Fibroblast of pulmonary artery (primary cell): ENCODE measurements around the gene BICDL2.

Experiments used
- DNase-seq: peaks from one replicate; pipeline ENCODE4 v3.0.0-alpha.2; 2010; ENCODE audit warnings: low read depth
- H3K4me3 ChIP-seq: replicated peaks from 2 replicates; pipeline ENCODE4 v1.5.1; 2011; ENCODE audit warnings: low read depth, mild to moderate bottlenecking, control low read depth, low read length, moderate library complexity
- TF ChIP-seq, protein P1 (sequence below): IDR thresholded peaks from 2 replicates; pipeline ENCODE4 v1.5.1; 2011; ENCODE audit warnings: mild to moderate bottlenecking, control low read depth, low read length, inconsistent platforms; ENCODE audit errors: missing control alignments

BICDL2 gene

DNA sequence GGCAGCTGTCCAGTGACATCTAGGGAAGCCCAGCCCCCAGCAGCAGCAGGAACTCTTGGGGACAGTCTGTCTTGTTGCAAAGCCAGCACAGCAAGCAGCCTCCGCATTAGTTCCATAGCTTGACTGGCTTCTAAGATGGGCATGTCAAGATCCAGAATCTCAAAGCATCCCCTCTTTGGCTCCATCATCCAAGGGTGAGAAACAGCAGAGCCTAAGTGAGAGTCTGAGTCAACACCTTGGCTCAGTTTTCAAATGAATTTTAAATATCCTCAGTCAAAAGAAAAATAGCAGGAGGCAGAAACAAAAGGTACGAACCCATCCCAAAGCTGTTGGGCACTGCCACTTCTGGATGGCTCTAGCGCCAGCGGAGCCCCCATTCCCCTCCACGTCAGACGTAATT lies 21.8 kb downstream of the BICDL2 start:
- TF ChIP-seq, protein P1, sequence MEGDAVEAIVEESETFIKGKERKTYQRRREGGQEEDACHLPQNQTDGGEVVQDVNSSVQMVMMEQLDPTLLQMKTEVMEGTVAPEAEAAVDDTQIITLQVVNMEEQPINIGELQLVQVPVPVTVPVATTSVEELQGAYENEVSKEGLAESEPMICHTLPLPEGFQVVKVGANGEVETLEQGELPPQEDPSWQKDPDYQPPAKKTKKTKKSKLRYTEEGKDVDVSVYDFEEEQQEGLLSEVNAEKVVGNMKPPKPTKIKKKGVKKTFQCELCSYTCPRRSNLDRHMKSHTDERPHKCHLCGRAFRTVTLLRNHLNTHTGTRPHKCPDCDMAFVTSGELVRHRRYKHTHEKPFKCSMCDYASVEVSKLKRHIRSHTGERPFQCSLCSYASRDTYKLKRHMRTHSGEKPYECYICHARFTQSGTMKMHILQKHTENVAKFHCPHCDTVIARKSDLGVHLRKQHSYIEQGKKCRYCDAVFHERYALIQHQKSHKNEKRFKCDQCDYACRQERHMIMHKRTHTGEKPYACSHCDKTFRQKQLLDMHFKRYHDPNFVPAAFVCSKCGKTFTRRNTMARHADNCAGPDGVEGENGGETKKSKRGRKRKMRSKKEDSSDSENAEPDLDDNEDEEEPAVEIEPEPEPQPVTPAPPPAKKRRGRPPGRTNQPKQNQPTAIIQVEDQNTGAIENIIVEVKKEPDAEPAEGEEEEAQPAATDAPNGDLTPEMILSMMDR = no peak
- no peak overlapping the region for H3K4me3 ChIP-seq
- DNase-seq = no peak

DNA sequence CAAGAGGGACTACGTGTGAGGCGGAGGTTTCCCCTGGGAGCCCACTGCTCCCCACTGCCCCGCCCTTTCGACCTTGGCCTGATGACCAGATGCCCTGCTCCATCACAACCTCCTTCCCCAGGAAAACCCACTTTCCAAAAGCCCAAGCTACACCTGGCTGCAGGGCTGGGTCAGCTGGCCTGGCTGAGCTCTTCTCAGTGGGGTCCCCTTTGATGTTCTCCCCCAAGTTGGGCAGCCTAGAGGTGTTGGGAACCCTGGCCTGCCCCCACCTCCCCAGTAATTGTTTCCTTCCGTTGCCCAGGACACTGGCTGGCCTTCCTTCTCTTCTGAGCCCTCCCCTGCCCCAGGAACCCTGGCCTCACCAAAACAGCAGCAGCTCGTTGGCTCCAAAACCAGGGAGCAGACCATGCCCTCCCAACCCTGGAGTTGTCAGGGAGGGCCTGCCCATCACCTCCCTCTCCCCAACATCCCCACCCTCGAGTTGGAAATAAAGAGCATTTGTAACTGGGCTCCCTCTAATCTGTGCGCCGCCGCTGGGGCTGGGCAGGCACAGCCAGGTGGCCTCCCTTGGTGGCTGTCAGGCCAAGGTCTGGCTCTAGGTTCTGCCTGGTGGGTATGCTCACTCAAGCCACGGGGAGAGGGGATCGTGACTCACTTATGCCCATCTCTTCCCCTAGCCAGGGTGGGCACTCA lies 22.6 kb downstream of the BICDL2 start:
- no peak overlapping the region for H3K4me3 ChIP-seq
- TF ChIP-seq, protein P1 = no peak
- DNase-seq = no peak

DNA sequence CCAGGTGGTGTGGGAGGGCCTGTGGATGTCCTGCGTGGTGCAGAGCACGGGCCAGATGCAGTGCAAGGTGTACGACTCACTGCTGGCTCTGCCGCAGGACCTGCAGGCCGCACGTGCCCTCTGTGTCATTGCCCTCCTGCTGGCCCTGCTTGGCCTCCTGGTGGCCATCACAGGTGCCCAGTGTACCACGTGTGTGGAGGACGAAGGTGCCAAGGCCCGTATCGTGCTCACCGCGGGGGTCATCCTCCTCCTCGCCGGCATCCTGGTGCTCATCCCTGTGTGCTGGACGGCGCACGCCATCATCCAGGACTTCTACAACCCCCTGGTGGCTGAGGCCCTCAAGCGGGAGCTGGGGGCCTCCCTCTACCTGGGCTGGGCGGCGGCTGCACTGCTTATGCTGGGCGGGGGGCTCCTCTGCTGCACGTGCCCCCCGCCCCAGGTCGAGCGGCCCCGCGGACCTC lies 23.2 kb downstream of the BICDL2 start:
- no peak overlapping the region for H3K4me3 ChIP-seq
- DNase-seq = no peak
- TF ChIP-seq, protein P1 = no peak

DNA sequence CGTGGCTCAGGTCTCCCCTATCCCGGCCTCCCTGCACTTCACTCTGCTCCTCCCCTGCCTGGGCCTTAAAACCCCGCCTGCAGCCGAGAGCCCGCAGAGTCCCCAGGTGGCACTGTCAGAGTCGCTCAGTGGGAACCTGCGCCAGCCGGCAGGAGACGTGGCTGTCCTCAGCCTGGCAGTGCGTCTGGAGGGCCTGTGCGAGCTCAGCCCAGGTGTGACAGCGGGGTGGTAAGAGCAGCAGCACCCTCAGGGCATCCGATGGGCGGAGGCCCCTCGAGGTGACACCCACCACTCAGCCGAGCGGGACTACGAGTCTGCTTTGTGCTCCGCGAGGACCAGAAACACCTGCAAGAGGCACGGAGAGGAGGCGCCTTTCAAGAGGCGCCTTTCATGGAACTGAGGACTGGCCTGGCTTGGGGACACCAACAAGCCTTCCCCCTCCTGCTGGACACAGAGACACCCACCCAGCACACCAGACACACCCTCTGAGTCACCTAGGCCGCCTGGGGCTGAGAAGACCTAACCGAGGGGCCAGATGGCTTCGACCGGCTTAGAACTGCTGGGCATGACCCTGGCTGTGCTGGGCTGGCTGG lies 23.8 kb downstream of the BICDL2 start, which contains the start of gene CLDN9:
TSS of gene CLDN9 (plus strand) at position 96 of the 593 bp plus-strand sequence. CDS start at position 536, 440 bp downstream.
- no peak within 1 kb of the TSS for H3K4me3 ChIP-seq
- DNase-seq = no peak
- TF ChIP-seq, protein P1 = no peak

DNA sequence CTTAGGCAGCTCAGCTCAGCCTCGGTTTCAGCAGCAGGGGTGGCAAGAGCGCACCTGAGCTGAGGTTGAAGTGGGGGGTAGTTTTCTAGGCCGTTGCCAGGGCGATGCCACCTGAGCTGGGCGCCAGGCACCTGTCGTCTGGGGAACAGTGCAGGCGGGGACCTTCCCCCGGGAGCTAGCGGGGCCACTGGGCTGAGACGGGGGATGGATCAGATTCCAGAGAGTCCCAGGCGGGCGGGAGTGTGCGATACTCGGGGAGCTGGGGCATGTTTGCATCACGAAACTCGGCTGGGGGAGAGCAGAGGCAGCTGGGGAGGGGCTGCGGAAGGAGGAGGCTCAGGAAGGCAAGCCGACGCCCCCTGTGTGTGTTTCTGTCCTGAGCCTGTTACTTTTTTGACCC lies 24.5 kb downstream of the BICDL2 start:
- no peak overlapping the region for H3K4me3 ChIP-seq

DNA sequence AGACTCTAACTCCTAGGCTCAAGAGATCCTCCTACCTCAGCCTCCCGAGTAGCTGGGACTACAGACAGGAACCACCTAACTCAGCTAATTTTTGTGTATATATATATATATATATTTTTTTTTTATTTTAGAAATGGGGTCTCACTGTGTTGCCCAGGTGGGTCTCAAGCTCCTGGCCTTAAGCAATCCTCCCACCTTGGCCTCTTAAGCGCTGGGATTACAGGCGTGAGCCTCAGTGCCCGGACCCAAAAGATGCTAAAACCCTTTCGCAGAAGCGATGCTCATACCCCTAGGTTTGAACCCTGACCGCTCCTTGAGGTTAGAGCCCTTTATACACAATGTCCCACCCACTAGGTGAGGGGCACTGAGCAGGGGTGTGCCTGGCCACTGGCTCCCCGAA lies 26.2 kb downstream of the BICDL2 start:
- no peak overlapping the region for H3K4me3 ChIP-seq
- DNase-seq = no peak
- TF ChIP-seq, protein P1 = no peak

More for the DNA sequence above, 24.5 kb downstream of the BICDL2 start:
- TF ChIP-seq, protein P1 = no peak
- DNase-seq = no peak
